ENCODE measurements around the gene MTHFD1L.

- no peak for TF ChIP-seq CTCF (IDR thresholded peaks at IDR 0.05)
- no peak for TF ChIP-seq POLR2A (IDR thresholded peaks at IDR 0.05)
Measured at GRCh38 chr6:151063352-151063751, 197.8 kb downstream of the MTHFD1L start.

All from body of pancreas (tissue), 4 donors.